ENCODE results near the gene SLBP. TPM values are rescaled to one million over a fixed set of nuclear protein-coding genes. Genes with fewer than 3 reads are reported as not detected.
"Not testable (repeated sequence)": the region's sequence is repeated elsewhere in the genome, so short reads cannot be mapped to it uniquely, and the experiment has no call there.

The SLBP gene
- total RNA-seq, 1 donor from 2014 or later = 11.7 TPM

DNA sequence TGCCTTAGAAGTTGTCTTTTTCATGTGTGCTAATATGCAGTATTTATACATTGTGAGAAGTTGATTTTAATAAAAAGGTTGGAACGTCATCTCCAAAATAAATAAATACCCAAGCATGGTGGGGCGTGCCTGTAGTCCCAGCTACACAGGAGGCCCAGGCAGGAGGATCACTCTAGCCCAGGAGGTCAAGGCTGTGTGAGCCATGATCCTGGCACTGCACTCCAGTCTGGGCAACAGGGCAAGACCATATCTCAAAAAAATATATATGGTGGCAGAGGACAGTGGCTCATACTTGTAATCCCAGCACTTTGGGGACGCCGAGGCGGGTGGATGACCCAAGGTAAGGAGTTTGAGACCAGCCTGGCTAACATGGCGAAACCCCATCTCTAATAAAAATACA lies 6.4 kb downstream of the SLBP start:
- TF ChIP-seq, protein P1, sequence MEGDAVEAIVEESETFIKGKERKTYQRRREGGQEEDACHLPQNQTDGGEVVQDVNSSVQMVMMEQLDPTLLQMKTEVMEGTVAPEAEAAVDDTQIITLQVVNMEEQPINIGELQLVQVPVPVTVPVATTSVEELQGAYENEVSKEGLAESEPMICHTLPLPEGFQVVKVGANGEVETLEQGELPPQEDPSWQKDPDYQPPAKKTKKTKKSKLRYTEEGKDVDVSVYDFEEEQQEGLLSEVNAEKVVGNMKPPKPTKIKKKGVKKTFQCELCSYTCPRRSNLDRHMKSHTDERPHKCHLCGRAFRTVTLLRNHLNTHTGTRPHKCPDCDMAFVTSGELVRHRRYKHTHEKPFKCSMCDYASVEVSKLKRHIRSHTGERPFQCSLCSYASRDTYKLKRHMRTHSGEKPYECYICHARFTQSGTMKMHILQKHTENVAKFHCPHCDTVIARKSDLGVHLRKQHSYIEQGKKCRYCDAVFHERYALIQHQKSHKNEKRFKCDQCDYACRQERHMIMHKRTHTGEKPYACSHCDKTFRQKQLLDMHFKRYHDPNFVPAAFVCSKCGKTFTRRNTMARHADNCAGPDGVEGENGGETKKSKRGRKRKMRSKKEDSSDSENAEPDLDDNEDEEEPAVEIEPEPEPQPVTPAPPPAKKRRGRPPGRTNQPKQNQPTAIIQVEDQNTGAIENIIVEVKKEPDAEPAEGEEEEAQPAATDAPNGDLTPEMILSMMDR (IDR thresholded peaks at IDR 0.05; ENCODE audit: borderline replicate concordance) = no peak
- Histone ChIP-seq H3K27ac (replicated peaks) (no peak overlapping the region), H3K4me1 (peaks cover 15% of the 10 kb centered on the region), H3K27me3 (ENCODE audit: low read depth) (no peaks in the 10 kb centered on the region), H3K4me3 (no peak overlapping the region), H3K36me3 (peaks cover 26% of the 10 kb centered on the region), H3K9me3 (replicated peaks) (no peaks in the 10 kb centered on the region)
- intact Hi-C loops (cut with micrococcal nuclease) = no loop called here
- no peak for DNase-seq

DNA sequence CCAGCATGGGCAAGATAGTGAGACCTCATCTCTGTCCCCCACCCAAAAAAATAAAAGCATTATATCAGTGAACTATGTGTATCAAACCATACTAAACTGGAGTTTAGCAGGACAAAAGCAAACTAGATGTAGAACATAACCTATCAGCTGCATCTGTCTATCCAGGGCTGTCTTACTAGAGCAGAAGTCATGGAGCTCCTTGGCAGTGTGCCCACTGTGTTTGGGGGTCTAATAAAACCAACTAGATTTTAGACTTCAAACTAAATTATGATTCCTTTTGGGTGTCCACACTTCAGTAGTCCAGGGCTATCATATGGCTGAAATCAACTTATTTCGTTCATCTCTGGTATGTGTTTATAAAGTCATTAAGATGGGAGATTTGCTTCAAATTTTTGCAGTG lies 8.3 kb downstream of the SLBP start:
- H3K36me3 ChIP-seq = peaks cover 44% of the 10 kb centered on the region
- TF ChIP-seq, protein P1 (IDR thresholded peaks at IDR 0.05; ENCODE audit: borderline replicate concordance) = no peak

DNA sequence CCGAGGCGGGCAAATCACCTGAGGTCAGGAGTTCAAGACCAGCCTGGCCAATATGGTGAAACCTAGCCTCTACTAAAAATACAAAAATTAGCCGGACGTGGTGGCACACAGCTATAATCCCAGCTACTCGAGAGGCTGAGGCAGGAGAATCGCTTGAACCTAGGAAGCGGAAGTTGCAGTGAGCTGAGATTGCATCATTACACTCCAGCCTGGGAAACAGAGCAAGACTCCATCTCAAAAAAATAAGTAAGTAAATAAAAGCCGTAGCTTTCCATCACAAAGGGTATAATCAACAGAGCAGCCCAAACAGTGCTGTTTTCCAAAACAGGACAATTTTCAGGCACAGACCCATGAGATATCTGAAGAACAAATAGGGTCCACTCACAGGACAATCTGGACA lies 10.4 kb downstream of the SLBP start:
- H3K27me3 ChIP-seq (ENCODE audit: low read depth); intact Hi-C loops (cut with micrococcal nuclease); H3K4me3 ChIP-seq; H3K27ac ChIP-seq (replicated peaks); DNase-seq; H3K4me1 ChIP-seq; H3K9me3 ChIP-seq (replicated peaks): not testable (repeated sequence)
- H3K36me3 ChIP-seq = peaks cover 66% of the 10 kb centered on the region

More for the DNA sequence above, 8.3 kb downstream of the SLBP start:
- Histone ChIP-seq H3K4me1 (no peaks in the 10 kb centered on the region), H3K4me3 (no peak overlapping the region), H3K27ac (replicated peaks) (no peak overlapping the region), H3K9me3 (replicated peaks) (no peaks in the 10 kb centered on the region), H3K27me3 (ENCODE audit: low read depth) (no peaks in the 10 kb centered on the region)
- no peak for DNase-seq
- intact Hi-C loops (cut with micrococcal nuclease) = no loop called here

DNA sequence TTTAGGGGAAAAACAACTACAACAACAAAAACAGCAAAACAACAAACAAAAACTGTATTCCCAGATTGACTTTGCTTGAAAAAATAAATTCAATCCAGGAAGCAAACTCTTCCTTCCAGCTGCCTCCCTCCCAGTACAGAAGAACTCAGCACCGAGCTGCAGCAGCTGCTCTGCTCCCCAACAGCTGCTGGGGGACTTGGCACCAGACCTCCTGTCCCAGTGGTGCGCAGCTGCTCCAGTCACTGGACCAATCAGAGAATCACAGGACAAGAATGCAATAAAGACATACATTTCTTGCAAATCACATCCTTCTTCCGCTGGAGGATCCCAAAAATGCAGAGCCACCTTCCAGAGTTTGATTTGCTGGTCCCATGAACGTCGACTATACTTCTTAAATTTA lies 16.2 kb downstream of the SLBP start:
- no peak for DNase-seq
- TF ChIP-seq, protein P1 (IDR thresholded peaks at IDR 0.05; ENCODE audit: borderline replicate concordance) = no peak
- H3K36me3 ChIP-seq = peaks cover 92% of the 10 kb centered on the region

DNA sequence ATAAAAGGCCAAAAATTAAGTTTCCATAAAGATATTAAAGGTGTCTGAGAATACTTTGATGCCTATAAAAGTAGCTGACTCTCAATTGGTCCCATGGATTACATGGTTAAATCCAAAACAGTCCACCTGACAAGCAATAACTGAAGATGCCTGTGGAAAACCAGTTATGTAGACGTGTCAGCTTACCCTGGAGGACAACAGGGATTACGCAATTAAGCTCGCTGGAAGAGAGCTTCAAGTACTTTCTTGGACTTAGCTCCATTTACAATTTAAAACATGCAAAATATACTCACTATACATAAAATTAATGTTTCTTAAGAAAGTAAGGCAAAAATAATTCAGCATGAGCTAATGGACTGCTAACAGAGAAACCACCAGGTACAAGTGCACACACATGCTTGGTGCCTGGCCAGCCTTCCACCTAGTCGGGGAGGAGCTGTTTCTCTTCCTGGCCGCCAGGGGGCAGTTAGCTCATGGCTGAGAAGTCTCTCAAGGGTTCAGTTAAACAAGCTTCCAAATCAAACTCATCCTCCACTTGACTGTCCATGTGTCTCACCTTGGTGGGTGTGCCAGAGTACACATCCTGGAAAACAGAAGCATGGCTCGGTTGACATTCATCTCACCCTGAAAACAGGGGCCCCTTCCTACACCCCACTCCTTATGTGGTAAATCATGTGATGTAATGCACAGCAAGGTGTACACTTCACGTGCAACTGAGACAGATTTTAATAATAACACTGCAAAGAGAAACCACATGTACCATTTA lies 18.8 kb downstream of the SLBP start:
- Histone ChIP-seq H3K36me3 (peaks cover 76% of the 10 kb centered on the region), H3K27me3 (ENCODE audit: low read depth) (no peaks in the 10 kb centered on the region), H3K9me3 (replicated peaks) (no peaks in the 10 kb centered on the region), H3K4me1 (no peaks in the 10 kb centered on the region), H3K4me3 (no peak overlapping the region), H3K27ac (replicated peaks) (no peak overlapping the region)
- TF ChIP-seq, protein P1 (IDR thresholded peaks at IDR 0.05; ENCODE audit: borderline replicate concordance) = peak; percentile 93
- intact Hi-C loops (cut with micrococcal nuclease) = loop anchor here (5.0 kb wide), 1 partner anchor 34 kb away; no protein-coding TSS in a partner anchor
- peak; percentile 58 for DNase-seq

More for the DNA sequence above, 16.2 kb downstream of the SLBP start:
- Histone ChIP-seq H3K27ac (replicated peaks) (no peak overlapping the region), H3K4me1 (no peaks in the 10 kb centered on the region), H3K4me3 (no peak overlapping the region), H3K9me3 (replicated peaks) (no peaks in the 10 kb centered on the region), H3K27me3 (ENCODE audit: low read depth) (no peaks in the 10 kb centered on the region)
- intact Hi-C loops (cut with micrococcal nuclease) = no loop called here

DNA sequence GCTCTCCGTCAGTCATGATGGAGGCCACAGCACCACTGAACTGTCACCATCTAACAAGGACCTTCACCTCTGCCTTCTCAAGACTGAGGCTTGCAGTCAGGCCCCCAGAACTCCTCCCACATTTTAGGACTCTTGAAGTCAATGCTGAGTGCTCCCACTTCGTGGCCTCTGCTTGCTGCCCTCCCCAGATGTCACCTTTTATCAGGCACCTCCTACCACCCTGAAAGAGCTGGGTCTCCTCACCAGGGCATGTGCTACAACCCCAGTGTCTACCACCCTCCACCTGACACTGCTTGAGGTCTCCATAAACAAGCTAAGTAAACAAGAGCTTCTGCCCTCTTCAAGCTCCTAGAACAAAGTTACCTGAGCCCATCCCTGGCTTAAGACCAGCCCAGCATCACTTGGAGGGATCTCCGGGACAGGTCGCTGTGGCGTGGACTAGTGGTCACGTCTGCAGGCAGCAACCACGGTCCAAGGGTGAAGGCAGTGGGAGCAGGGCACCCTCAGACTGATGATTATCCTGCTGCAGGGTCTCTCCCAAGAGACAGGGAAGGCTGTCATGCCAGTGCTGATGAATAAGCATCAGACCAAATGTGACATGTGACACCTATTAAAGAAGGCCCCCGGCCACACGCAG lies 20.3 kb downstream of the SLBP start:
- DNase-seq = no peak
- no peak overlapping the region for H3K4me3 ChIP-seq
- intact Hi-C loops (cut with micrococcal nuclease) = loop anchor here (5.0 kb wide), 1 partner anchor 35 kb away; no protein-coding TSS in a partner anchor
- H3K36me3 ChIP-seq = peaks cover 61% of the 10 kb centered on the region
- no peaks in the 10 kb centered on the region for H3K4me1 ChIP-seq
- TF ChIP-seq, protein P1 (IDR thresholded peaks at IDR 0.05; ENCODE audit: borderline replicate concordance) = no peak
- H3K27ac ChIP-seq (replicated peaks) = no peak overlapping the region
- H3K9me3 ChIP-seq (replicated peaks) = no peaks in the 10 kb centered on the region
- no peaks in the 10 kb centered on the region for H3K27me3 ChIP-seq (ENCODE audit: low read depth)
